DND-41 (cell line): ENCODE measurements around the gene CCSAP.

Experiments used
- ATAC-seq: fragments of 200-7000 bp; cut with Tn5 transposase; 3 replicates; pipeline ENCODE4 v1.9.1; 2021; ENCODE audit warnings: low read depth; ENCODE audit not compliant: insufficient read depth
- DNase-seq: peaks from one replicate; pipeline ENCODE4 v3.0.0-alpha.2; 2020
- H2AFZ ChIP-seq: 2 replicates; pipeline ENCODE4 v1.6.0; 2012; ENCODE audit warnings: low read depth, low read length
- H3K27ac ChIP-seq: 2 replicates; pipeline ENCODE4 v1.5.1; 2012; ENCODE audit warnings: low read length, inconsistent platforms
- H3K27me3 ChIP-seq: fragments of 200-600 bp; sonication (generic); 2 replicates; pipeline ENCODE4 v1.6.0; 2012; ENCODE audit warnings: low read length, mild to moderate bottlenecking, inconsistent platforms; ENCODE audit not compliant: insufficient read depth, poor library complexity
- H3K36me3 ChIP-seq: 2 replicates; pipeline ENCODE4 v1.5.1; 2012; ENCODE audit warnings: low read length, inconsistent platforms; ENCODE audit not compliant: insufficient read depth
- H3K4me1 ChIP-seq: 2 replicates; pipeline ENCODE4 v1.5.1; 2012; ENCODE audit warnings: mild to moderate bottlenecking, low read length; ENCODE audit not compliant: insufficient read depth
- H3K4me2 ChIP-seq: 2 replicates; pipeline ENCODE4 v1.6.0; 2012; ENCODE audit warnings: mild to moderate bottlenecking, moderate library complexity, low read length, inconsistent platforms; ENCODE audit not compliant: insufficient read depth
- H3K4me3 ChIP-seq, 2 experiments: fragments of 200-600 bp in 1 of 2; shearing (Covaris generic) in 1 of 2; 2 replicates each; pipeline ENCODE4 v1.5.1; 2012 to 2016; ENCODE audit warnings: inconsistent platforms in 2 of 2, low read length in 2 of 2, mild to moderate bottlenecking in 2 of 2, low read depth in 1 of 2, moderate library complexity in 1 of 2
- H3K79me2 ChIP-seq: 2 replicates; pipeline ENCODE4 v1.6.0; 2012; ENCODE audit warnings: low read length, inconsistent platforms; ENCODE audit not compliant: insufficient read depth
- H3K9ac ChIP-seq: 2 replicates; pipeline ENCODE4 v1.6.0; 2012; ENCODE audit warnings: low read depth, mild to moderate bottlenecking, inconsistent platforms, low read length, moderate library complexity
- H3K9me3 ChIP-seq: 2 replicates; pipeline ENCODE4 v1.5.1; 2012; ENCODE audit warnings: low read length, moderate library complexity, mild to moderate bottlenecking, inconsistent platforms; ENCODE audit not compliant: insufficient read depth, severe bottlenecking
- H4K20me1 ChIP-seq: 2 replicates; pipeline ENCODE4 v1.6.0; 2012; ENCODE audit warnings: low read length; ENCODE audit not compliant: insufficient read depth
- CTCF ChIP-seq: IDR thresholded peaks from 2 replicates; pipeline ENCODE4 v1.5.1; 2012; ENCODE audit warnings: borderline replicate concordance, low read length, moderate library complexity, mild to moderate bottlenecking; ENCODE audit not compliant: poor library complexity, severe bottlenecking; ENCODE audit errors: extremely low read depth
- EZH2 ChIP-seq: IDR thresholded peaks from 3 replicates; pipeline ENCODE4 v1.6.1; 2012; ENCODE audit warnings: borderline replicate concordance, low read depth, mild to moderate bottlenecking, moderate library complexity, low read length, inconsistent platforms; ENCODE audit not compliant: severe bottlenecking

The CCSAP gene

GRCh38 chr1:229298887-229299503 is 43.9 kb downstream of the CCSAP start:
- Histone ChIP-seq H3K4me1 (peaks cover 5% of the 10 kb centered on the region; the same call in 1 of the 2 replicates), H3K27me3 (no peaks in the 10 kb centered on the region), H2AFZ (no peak overlapping the region), H3K9me3 (no peaks in the 10 kb centered on the region), H3K36me3 (peaks cover 33% of the 10 kb centered on the region; the same call in 1 of the 2 replicates), H3K4me3 (no peak overlapping the region), H3K4me2 (no peak overlapping the region), H3K79me2 (no peaks in the 10 kb centered on the region), H3K9ac (no peak overlapping the region), H4K20me1 (no peaks in the 10 kb centered on the region), H3K27ac (no peak overlapping the region)
- DNase-seq (no peak), ATAC-seq (no peak)
- TF ChIP-seq EZH2 (no peak), CTCF (no peak)

- H2AFZ ChIP-seq = no peak overlapping the region
- H4K20me1 ChIP-seq = no peaks in the 10 kb centered on the region
- DNase-seq (no peak), ATAC-seq (no peak)
- no peak overlapping the region for H3K4me2 ChIP-seq
- no peaks in the 10 kb centered on the region; the same call in 1 of the 2 replicates for H3K4me1 ChIP-seq
- H3K79me2 ChIP-seq = 0 out of 2 replicates have a peak, but pooled peaks cover 2% of the 10 kb centered on the region
- no peaks in the 10 kb centered on the region for H3K27me3 ChIP-seq
- TF ChIP-seq EZH2 (no peak), CTCF (no peak)
- H3K4me3 ChIP-seq = no peak overlapping the region
- peaks cover 33% of the 10 kb centered on the region; the same call in 1 of the 2 replicates for H3K36me3 ChIP-seq
- H3K9ac ChIP-seq = no peak overlapping the region
- no peak overlapping the region for H3K27ac ChIP-seq
- H3K9me3 ChIP-seq = no peaks in the 10 kb centered on the region
Observed at GRCh38 chr1:229298420-229298819, 44.4 kb downstream of the CCSAP start.

- Histone ChIP-seq H3K9ac (no peak overlapping the region), H3K27ac (no peak overlapping the region), H3K4me3 (no peak overlapping the region), H3K9me3 (no peaks in the 10 kb centered on the region), H3K4me1 (no peaks in the 10 kb centered on the region), H4K20me1 (no peaks in the 10 kb centered on the region), H3K27me3 (no peaks in the 10 kb centered on the region), H2AFZ (no peak overlapping the region), H3K79me2 (0 out of 2 replicates have a peak, but pooled peaks cover 2% of the 10 kb centered on the region), H3K36me3 (peaks cover 31% of the 10 kb centered on the region; the same call in 1 of the 2 replicates), H3K4me2 (no peak overlapping the region)
- ATAC-seq (no peak), DNase-seq (no peak)
- TF ChIP-seq EZH2 (no peak), CTCF (no peak)
Observed at GRCh38 chr1:229297746-229298145, 45.1 kb downstream of the CCSAP start.
